ENCODE data around the gene CD28.
"Not testable (repeated sequence)": the region's sequence is repeated elsewhere in the genome, so short reads cannot be mapped to it uniquely, and the experiment has no call there.

Gene CD28

GRCh38 chr2:203745267-203745666 is 38.8 kb downstream of the CD28 start:
- DNase-seq (ENCODE audit: low read depth, low spot score): no peak

GRCh38 chr2:203748331-203749126 is 42.1 kb downstream of the CD28 start:
- no peak for DNase-seq (ENCODE audit: low read depth, low spot score)

- no peak for DNase-seq (ENCODE audit: low read depth, low spot score)
These were observed 44.1 kb downstream of the CD28 start for GRCh38 chr2:203750346-203751068.

GRCh38 chr2:203751685-203752271 is 45.3 kb downstream of the CD28 start:
- DNase-seq (ENCODE audit: low read depth, low spot score): no peak

GRCh38 chr2:203756161-203756560 is 49.7 kb downstream of the CD28 start:
- no peak for DNase-seq (ENCODE audit: low read depth, low spot score)

GRCh38 chr2:203758841-203759689 is 52.6 kb downstream of the CD28 start:
- no peak for DNase-seq (ENCODE audit: low read depth, low spot score)

GRCh38 chr2:203759690-203760365 is 53.4 kb downstream of the CD28 start:
- no peak for DNase-seq (ENCODE audit: low read depth, low spot score)

- no peak for DNase-seq (ENCODE audit: low read depth, low spot score)
These were observed 54.7 kb downstream of the CD28 start for GRCh38 chr2:203761121-203761520.

- DNase-seq (ENCODE audit: low read depth, low spot score): no peak
These were observed 57.0 kb downstream of the CD28 start for GRCh38 chr2:203763241-203763937.

GRCh38 chr2:203763938-203764664 is 57.7 kb downstream of the CD28 start:
- DNase-seq (ENCODE audit: low read depth, low spot score): no peak

GRCh38 chr2:203772456-203773165 is 66.2 kb downstream of the CD28 start:
- no peak for DNase-seq (ENCODE audit: low read depth, low spot score)

GRCh38 chr2:203774760-203775159 is 68.3 kb downstream of the CD28 start:
- DNase-seq (ENCODE audit: low read depth, low spot score): no peak

- DNase-seq (ENCODE audit: low read depth, low spot score): no peak
These were observed 69.2 kb downstream of the CD28 start for GRCh38 chr2:203775684-203776083.

GRCh38 chr2:203777030-203777429 is 70.6 kb downstream of the CD28 start:
- no peak for DNase-seq (ENCODE audit: low read depth, low spot score)

- not testable (repeated sequence) for DNase-seq (ENCODE audit: low read depth, low spot score)
These were observed 73.1 kb downstream of the CD28 start for GRCh38 chr2:203779477-203780073.

- DNase-seq (ENCODE audit: low read depth, low spot score): no peak
These were observed 73.8 kb downstream of the CD28 start for GRCh38 chr2:203780231-203780630.

GRCh38 chr2:203781151-203781550 is 74.7 kb downstream of the CD28 start:
- no peak for DNase-seq (ENCODE audit: low read depth, low spot score)

- peak; percentile 63 for DNase-seq (ENCODE audit: low read depth, low spot score)
These were observed 76.0 kb downstream of the CD28 start for GRCh38 chr2:203782262-203782976.

Measured in iPS DF 19.7 (cell line).